Measurements from ENCODE around the gene SNRPF.
"Not testable (repeated sequence)": the region's sequence is repeated elsewhere in the genome, so short reads cannot be mapped to it uniquely, and the experiment has no call there.

The SNRPF gene

DNA sequence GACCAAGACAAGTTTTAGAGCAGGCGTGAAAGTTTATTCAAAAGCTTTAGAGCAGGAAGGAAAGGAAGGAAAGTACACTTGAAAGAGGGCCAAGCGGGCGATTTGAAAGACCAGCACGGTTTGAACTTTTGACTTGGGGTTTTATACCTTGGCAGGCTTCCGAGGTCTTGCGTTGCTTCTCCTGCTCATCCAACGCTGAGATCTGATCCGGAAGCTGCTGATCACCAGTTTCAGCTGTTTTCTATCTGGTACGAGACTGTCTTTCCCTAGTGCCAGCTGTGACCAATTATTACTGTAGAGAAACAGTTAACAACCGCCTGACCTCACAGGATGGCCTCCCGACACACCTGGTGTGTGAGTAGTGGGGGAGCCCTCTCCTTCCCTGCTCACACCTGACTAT, 20.6 kb upstream of the SNRPF start:
- Histone ChIP-seq H3K9me3 (ENCODE audit: insufficient read depth, low read depth, low read length) (no peaks in the 10 kb centered on the region), H3K4me2 (ENCODE audit: low read length) (no peak overlapping the region), H4K91ac (ENCODE audit: low read depth, low read length) (no peak overlapping the region), H3K14ac (ENCODE audit: low read length) (no peak overlapping the region), H2BK5ac (ENCODE audit: low read depth, low read length, poor library complexity) (no peak overlapping the region), H3K36me3 (ENCODE audit: control insufficient read depth in 1 of 2, insufficient read depth in 2 of 2, low read length in 2 of 2) (no peaks in the 10 kb centered on the region), H4K8ac (ENCODE audit: low read depth, low read length) (no peak overlapping the region), H3K9ac (ENCODE audit: low read length) (no peak overlapping the region), H3K4me1 (ENCODE audit: control insufficient read depth in 1 of 2, insufficient read depth in 2 of 2, low read length in 2 of 2) (no peaks in the 10 kb centered on the region), H3K18ac (ENCODE audit: low read length) (no peak overlapping the region), H3K27ac (ENCODE audit: low read depth, low read length) (no peak overlapping the region), H2AK5ac (ENCODE audit: low read length) (no peak overlapping the region), H3K27me3 (ENCODE audit: insufficient read depth, low read length) (no peaks in the 10 kb centered on the region), H2AFZ (ENCODE audit: insufficient read depth, low read length, poor library complexity) (no peak overlapping the region), H3K4me3 (ENCODE audit: low read depth, low read length) (no peak overlapping the region), H3K79me2 (ENCODE audit: control insufficient read depth, insufficient read depth, low read length, poor library complexity) (no peaks in the 10 kb centered on the region), H3K79me1 (ENCODE audit: low read length) (no peaks in the 10 kb centered on the region), H4K12ac (ENCODE audit: low read depth, low read length) (no peak overlapping the region), H3K23ac (ENCODE audit: low read length) (no peak overlapping the region), H2BK12ac (ENCODE audit: low read length) (no peak overlapping the region), H3K4ac (ENCODE audit: low read depth, low read length) (no peak overlapping the region), H2BK120ac (ENCODE audit: insufficient read depth, low read length, poor library complexity) (no peak overlapping the region)
- no peak for DNase-seq
- WGBS (ENCODE audit: extremely low coverage, insufficient coverage, insufficient read length): no CpG with 5 or more reads among the region's 11 CpGs

DNA sequence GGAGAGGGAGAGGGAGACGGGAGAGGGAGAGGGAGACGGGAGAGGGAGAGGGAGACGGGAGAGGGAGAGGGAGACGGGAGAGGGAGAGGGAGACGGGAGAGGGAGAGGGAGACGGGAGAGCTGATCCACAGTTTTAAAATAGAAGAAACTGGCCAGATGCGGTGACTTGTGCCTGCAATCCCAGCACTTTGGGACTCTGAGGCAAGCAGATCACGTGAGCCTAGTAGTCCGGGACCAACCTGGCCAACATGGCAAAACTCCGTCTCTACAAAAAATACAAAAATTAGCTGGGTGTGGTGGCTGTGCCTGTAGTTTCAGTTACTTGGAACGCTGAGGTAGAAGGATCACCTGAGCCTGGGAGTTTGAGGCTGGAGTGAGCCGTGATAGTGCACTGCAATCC, 16.3 kb upstream of the SNRPF start:
- not testable (repeated sequence) for H4K91ac ChIP-seq (ENCODE audit: low read depth, low read length); H4K12ac ChIP-seq (ENCODE audit: low read depth, low read length); H3K9me3 ChIP-seq (ENCODE audit: insufficient read depth, low read depth, low read length); H2AK5ac ChIP-seq (ENCODE audit: low read length); H2BK120ac ChIP-seq (ENCODE audit: insufficient read depth, low read length, poor library complexity); H2BK12ac ChIP-seq (ENCODE audit: low read length); H3K23ac ChIP-seq (ENCODE audit: low read length); H3K4me3 ChIP-seq (ENCODE audit: low read depth, low read length); H3K4me1 ChIP-seq (ENCODE audit: control insufficient read depth in 1 of 2, insufficient read depth in 2 of 2, low read length in 2 of 2); H3K27me3 ChIP-seq (ENCODE audit: insufficient read depth, low read length); H2BK5ac ChIP-seq (ENCODE audit: low read depth, low read length, poor library complexity); H4K8ac ChIP-seq (ENCODE audit: low read depth, low read length); H3K27ac ChIP-seq (ENCODE audit: low read depth, low read length); H3K79me2 ChIP-seq (ENCODE audit: control insufficient read depth, insufficient read depth, low read length, poor library complexity); H3K18ac ChIP-seq (ENCODE audit: low read length); H3K14ac ChIP-seq (ENCODE audit: low read length); H3K79me1 ChIP-seq (ENCODE audit: low read length); H3K36me3 ChIP-seq (ENCODE audit: control insufficient read depth in 1 of 2, insufficient read depth in 2 of 2, low read length in 2 of 2); H3K9ac ChIP-seq (ENCODE audit: low read length); DNase-seq; H2AFZ ChIP-seq (ENCODE audit: insufficient read depth, low read length, poor library complexity); H3K4ac ChIP-seq (ENCODE audit: low read depth, low read length); H3K4me2 ChIP-seq (ENCODE audit: low read length)
- no CpG with 5 or more reads among the region's 12 CpGs for WGBS (ENCODE audit: extremely low coverage, insufficient coverage, insufficient read length)

DNA sequence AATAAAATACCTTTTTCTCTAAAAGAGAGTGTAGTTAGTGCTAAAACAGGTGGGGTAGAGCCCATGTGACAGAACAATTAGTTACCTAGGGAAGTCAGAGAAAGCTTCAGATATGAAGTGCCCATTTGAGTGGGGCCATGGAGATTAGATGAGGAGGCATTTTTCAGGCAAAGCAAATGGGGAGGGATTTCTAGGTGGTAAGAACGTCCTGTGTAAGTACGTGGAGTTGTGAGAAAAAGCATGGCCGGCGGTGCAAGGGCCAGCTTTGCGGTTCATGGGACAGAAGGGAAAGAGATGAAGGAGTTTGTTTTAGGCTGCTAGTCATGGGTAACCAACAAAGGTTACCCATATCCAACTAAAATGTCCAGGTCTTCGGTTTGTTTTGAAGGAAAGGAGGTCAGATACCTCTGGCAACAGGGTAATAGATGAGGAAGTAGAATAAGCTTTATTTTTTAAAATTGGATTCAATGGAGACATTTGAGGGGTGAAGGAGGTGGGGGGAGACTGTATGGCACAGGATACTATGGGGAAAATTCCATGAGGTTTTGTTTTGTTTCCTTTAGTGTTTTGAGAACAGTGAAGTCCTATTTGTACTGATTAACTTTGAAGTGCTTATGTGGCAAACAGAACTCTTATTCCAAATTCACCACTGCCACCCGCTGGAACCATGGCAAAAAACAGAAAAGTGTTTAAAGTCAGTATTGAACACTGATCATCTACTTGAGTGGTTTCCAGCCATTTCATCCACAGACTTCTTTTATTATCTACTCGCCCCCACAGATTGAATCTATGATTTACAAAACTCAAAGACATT, 10.0 kb upstream of the SNRPF start:
- Histone ChIP-seq H3K23ac (ENCODE audit: low read length) (no peak overlapping the region), H3K27ac (ENCODE audit: low read depth, low read length) (no peak overlapping the region), H2BK120ac (ENCODE audit: insufficient read depth, low read length, poor library complexity) (no peak overlapping the region), H3K9ac (ENCODE audit: low read length) (no peak overlapping the region), H3K79me1 (ENCODE audit: low read length) (no peaks in the 10 kb centered on the region), H2AFZ (ENCODE audit: insufficient read depth, low read length, poor library complexity) (no peak overlapping the region), H4K91ac (ENCODE audit: low read depth, low read length) (no peak overlapping the region), H4K12ac (ENCODE audit: low read depth, low read length) (no peak overlapping the region), H3K27me3 (ENCODE audit: insufficient read depth, low read length) (no peaks in the 10 kb centered on the region), H3K4ac (ENCODE audit: low read depth, low read length) (no peak overlapping the region), H2BK5ac (ENCODE audit: low read depth, low read length, poor library complexity) (no peak overlapping the region), H3K9me3 (ENCODE audit: insufficient read depth, low read depth, low read length) (no peaks in the 10 kb centered on the region), H3K79me2 (ENCODE audit: control insufficient read depth, insufficient read depth, low read length, poor library complexity) (no peaks in the 10 kb centered on the region), H3K4me3 (ENCODE audit: low read depth, low read length) (no peak overlapping the region), H4K8ac (ENCODE audit: low read depth, low read length) (no peak overlapping the region), H3K36me3 (ENCODE audit: control insufficient read depth in 1 of 2, insufficient read depth in 2 of 2, low read length in 2 of 2) (no peaks in the 10 kb centered on the region), H3K14ac (ENCODE audit: low read length) (no peak overlapping the region), H2AK5ac (ENCODE audit: low read length) (no peak overlapping the region), H3K4me2 (ENCODE audit: low read length) (no peak overlapping the region), H2BK12ac (ENCODE audit: low read length) (no peak overlapping the region), H3K18ac (ENCODE audit: low read length) (no peak overlapping the region), H3K4me1 (ENCODE audit: control insufficient read depth in 1 of 2, insufficient read depth in 2 of 2, low read length in 2 of 2) (no peaks in the 10 kb centered on the region)
- WGBS (ENCODE audit: extremely low coverage, insufficient coverage, insufficient read length): no CpG with 5 or more reads among the region's 8 CpGs
- peak; percentile 1 to 26 for DNase-seq

DNA sequence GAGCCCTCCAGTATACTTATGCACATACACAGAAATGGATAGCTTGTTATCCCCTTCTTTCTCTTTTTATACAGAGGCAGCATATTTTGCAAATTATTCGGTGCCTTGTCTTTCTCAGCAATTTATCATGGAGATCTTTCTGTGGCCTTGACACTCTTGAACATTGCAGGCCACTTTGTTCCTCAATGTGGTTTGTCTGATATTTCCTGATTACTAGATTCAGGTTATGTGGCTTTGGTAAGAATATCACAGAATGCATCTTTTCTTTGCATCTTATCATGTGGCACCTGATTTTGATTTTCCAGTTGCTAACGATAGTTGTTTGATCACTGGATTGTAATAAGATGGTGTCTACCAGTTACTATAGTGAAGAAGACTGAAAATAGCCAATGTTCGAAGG, 7.1 kb upstream of the SNRPF start:
- H4K91ac ChIP-seq (ENCODE audit: low read depth, low read length): no peak overlapping the region
- no peak overlapping the region for H3K27ac ChIP-seq (ENCODE audit: low read depth, low read length)
- no peak overlapping the region for H3K9ac ChIP-seq (ENCODE audit: low read length)
- no peak overlapping the region for H3K23ac ChIP-seq (ENCODE audit: low read length)
- DNase-seq: no peak
- no peak overlapping the region for H3K18ac ChIP-seq (ENCODE audit: low read length)
- no peaks in the 10 kb centered on the region for H3K79me2 ChIP-seq (ENCODE audit: control insufficient read depth, insufficient read depth, low read length, poor library complexity)
- no peak overlapping the region for H4K12ac ChIP-seq (ENCODE audit: low read depth, low read length)
- H2AK5ac ChIP-seq (ENCODE audit: low read length): no peak overlapping the region
- H3K9me3 ChIP-seq (ENCODE audit: insufficient read depth, low read depth, low read length): no peaks in the 10 kb centered on the region
- no peaks in the 10 kb centered on the region for H3K4me1 ChIP-seq (ENCODE audit: control insufficient read depth in 1 of 2, insufficient read depth in 2 of 2, low read length in 2 of 2)
- H3K4me2 ChIP-seq (ENCODE audit: low read length): no peak overlapping the region
- H4K8ac ChIP-seq (ENCODE audit: low read depth, low read length): no peak overlapping the region
- H3K27me3 ChIP-seq (ENCODE audit: insufficient read depth, low read length): no peaks in the 10 kb centered on the region
- H3K36me3 ChIP-seq (ENCODE audit: control insufficient read depth in 1 of 2, insufficient read depth in 2 of 2, low read length in 2 of 2): no peaks in the 10 kb centered on the region
- no peak overlapping the region for H2AFZ ChIP-seq (ENCODE audit: insufficient read depth, low read length, poor library complexity)
- H2BK12ac ChIP-seq (ENCODE audit: low read length): no peak overlapping the region
- no peak overlapping the region for H3K4ac ChIP-seq (ENCODE audit: low read depth, low read length)
- WGBS (ENCODE audit: extremely low coverage, insufficient coverage, insufficient read length): no CpG with 5 or more reads among the region's 3 CpGs
- no peak overlapping the region for H3K14ac ChIP-seq (ENCODE audit: low read length)
- H3K4me3 ChIP-seq (ENCODE audit: low read depth, low read length): no peak overlapping the region
- no peak overlapping the region for H2BK120ac ChIP-seq (ENCODE audit: insufficient read depth, low read length, poor library complexity)
- no peak overlapping the region for H2BK5ac ChIP-seq (ENCODE audit: low read depth, low read length, poor library complexity)
- no peaks in the 10 kb centered on the region for H3K79me1 ChIP-seq (ENCODE audit: low read length)
